ENCODE data around the gene GNAS.

GRCh38 chr20:58888103-58888502 is 35.6 kb downstream of the GNAS start:
- TF ChIP-seq POLR2A (conservative IDR thresholded peaks at IDR 0.05), result no peak
- TF ChIP-seq PYGO2 (tag; IDR thresholded peaks at IDR 0.05), result no peak
- no peak for TF ChIP-seq CTCF (IDR thresholded peaks at IDR 0.05 in 2 of 3, conservative IDR thresholded peaks at IDR 0.05 in 1 of 3; ENCODE audit: insufficient read depth in 2 of 3, low read depth in 1 of 3, low read length in 3 of 3)
- no peak for TF ChIP-seq MBD2 (IDR thresholded peaks at IDR 0.05; ENCODE audit: borderline replicate concordance, low read depth)
- no peak for TF ChIP-seq NKRF (IDR thresholded peaks at IDR 0.05; ENCODE audit: borderline replicate concordance)
- TF ChIP-seq IRF1 (CRISPR knock-in tag; IDR thresholded peaks at IDR 0.05; ENCODE audit: borderline replicate concordance), result no peak
- no peak for TF ChIP-seq MLLT1 (IDR thresholded peaks at IDR 0.05)
- no peak for TF ChIP-seq ELK1 (CRISPR knock-in tag; IDR thresholded peaks at IDR 0.05)
- TF ChIP-seq SP2 (IDR thresholded peaks at IDR 0.05; ENCODE audit: extremely low read depth, low read depth, low read length, poor library complexity, severe bottlenecking), result no peak
- no peak for TF ChIP-seq ZC3H8 (IDR thresholded peaks at IDR 0.05)
- no peak for TF ChIP-seq SRSF9 (IDR thresholded peaks at IDR 0.05; ENCODE audit: borderline replicate concordance, low read depth, low read length)
- no peak for TF ChIP-seq NFE2L1 (tag; IDR thresholded peaks at IDR 0.05; ENCODE audit: borderline replicate concordance, low read depth)
- no peak for TF ChIP-seq LEF1 (IDR thresholded peaks at IDR 0.05)
- no peak for TF ChIP-seq SMARCC2 (IDR thresholded peaks at IDR 0.05; ENCODE audit: low read depth)
